ENCODE measurements around the gene EPS8L1. TPM values are rescaled to one million over a fixed set of nuclear protein-coding genes. Genes with fewer than 3 reads are reported as not detected.

EPS8L1 gene
- total RNA-seq, 1 experiment from 2014 or later: 62.1 TPM

GRCh38 chr19:55071129-55071502 lies 4.6 kb upstream of the EPS8L1 start:
- ChIA-PET POLR2A (interaction anchor here (1.3 kb wide), 1 partner anchor 9 kb away, joined by 7 read pairs; no protein-coding TSS in a partner anchor), CTCF (no interaction called here), RAD21 (ENCODE audit: low non-redundant PET in 1 of 2, low total read pairs in 2 of 2, uncharacterized antibody in 2 of 2, unreplicated experiment in 2 of 2) (no interaction called here)
- no peaks in the 10 kb centered on the region for H3K27me3 ChIP-seq (ENCODE audit: insufficient read depth, low read length)
- ATAC-seq (peak; percentile 81), DNase-seq (ENCODE audit: low read depth, low spot score) (peak; percentile 89)
- TF ChIP-seq MAX (IDR thresholded peaks at IDR 0.05) (peak; percentile 34; the same call in 1 of the 2 replicates), EZH2 (IDR thresholded peaks at IDR 0.05) (no peak), ELF1 (IDR thresholded peaks at IDR 0.05; ENCODE audit: borderline replicate concordance, low read depth) (no peak), SP1 (IDR thresholded peaks at IDR 0.05; ENCODE audit: low read depth) (peak; percentile 81), POLR2A (IDR thresholded peaks at IDR 0.05; ENCODE audit: borderline replicate concordance, extremely low read depth, insufficient read depth, insufficient read length) (no peak), JUND (IDR thresholded peaks at IDR 0.05) (peak; percentile 73), ZNF274 (IDR thresholded peaks at IDR 0.05; ENCODE audit: low read depth, low read length) (no peak), TCF7L2 (IDR thresholded peaks at IDR 0.05; ENCODE audit: borderline replicate concordance, extremely low read depth, insufficient read depth, insufficient read length) (no peak), FOSL1 (IDR thresholded peaks at IDR 0.05; ENCODE audit: low read depth) (no peak; the same call in 1 of the 2 replicates), CEBPB (IDR thresholded peaks at IDR 0.05; ENCODE audit: low read depth) (no peak), SIN3A (IDR thresholded peaks at IDR 0.05; ENCODE audit: low read depth) (peak; percentile 75), ATF3 (IDR thresholded peaks at IDR 0.05) (no peak), EZH2phosphoT487 (IDR thresholded peaks at IDR 0.05; ENCODE audit: borderline replicate concordance) (no peak), RAD21 (IDR thresholded peaks at IDR 0.05; ENCODE audit: low read depth) (no peak; the same call in 1 of the 2 replicates), CTCF (IDR thresholded peaks at IDR 0.05 in 2 of 3, conservative IDR thresholded peaks at IDR 0.05 in 1 of 3; ENCODE audit: borderline replicate concordance in 1 of 3, insufficient read depth in 1 of 3, low read depth in 2 of 3, low read length in 2 of 3) (no peak), CBX3 (IDR thresholded peaks at IDR 0.05; ENCODE audit: low read depth) (0 out of 2 replicates have a peak, but pooled peaks have one; percentile 29), POLR2AphosphoS5 (IDR thresholded peaks at IDR 0.05; ENCODE audit: low read depth, low read length) (peak; percentile 78), YY1 (IDR thresholded peaks at IDR 0.05; ENCODE audit: extremely low read depth, insufficient replicate concordance, low read depth, low read length) (peak; percentile 44), ZBTB33 (IDR thresholded peaks at IDR 0.05; ENCODE audit: extremely low read depth, insufficient replicate concordance, low read length) (no peak), EGR1 (IDR thresholded peaks at IDR 0.05; ENCODE audit: low read depth) (peak; percentile 74), REST (IDR thresholded peaks at IDR 0.05; ENCODE audit: low read depth) (no peak)
- peak overlapping the region in 1 of 2 experiments; percentile 35; a peak in 3 of 4 replicates for H3K4me3 ChIP-seq (replicated peaks in 1 of 2; ENCODE audit: low read depth in 1 of 2, low read length in 2 of 2)
- intact Hi-C loops (cut with micrococcal nuclease): no loop called here
- peak overlapping the region; percentile 99 for H3K4me2 ChIP-seq (ENCODE audit: low read length)
- H4K20me1 ChIP-seq (ENCODE audit: insufficient read depth): no peaks in the 10 kb centered on the region
- no peaks in the 10 kb centered on the region for H3K9me2 ChIP-seq (ENCODE audit: insufficient read depth)
- no peaks in the 10 kb centered on the region for H3K79me2 ChIP-seq (ENCODE audit: insufficient read depth, low read length)
- H3K4me1 ChIP-seq (ENCODE audit: control insufficient read depth in 1 of 2, insufficient read depth in 2 of 2, low read length in 2 of 2): peaks cover 37 to 47% of the 10 kb centered on the region in 2 experiments
- no TSS peak for BruUV-seq (replicated peaks)
- no peaks in the 10 kb centered on the region for H3K36me3 ChIP-seq (ENCODE audit: control insufficient read depth in 1 of 2, insufficient read depth in 2 of 2, low read length in 2 of 2)
- H3K27ac ChIP-seq (ENCODE audit: low read depth, low read length): peak overlapping the region; percentile 27
- H2AFZ ChIP-seq (ENCODE audit: low read depth, low read length, poor library complexity, severe bottlenecking): no peak overlapping the region
- peak overlapping the region; percentile 43 for H3K9ac ChIP-seq (ENCODE audit: low read length)
- no peaks in the 10 kb centered on the region for H3K9me3 ChIP-seq (ENCODE audit: control insufficient read depth in 1 of 2, insufficient read depth in 1 of 2, low read depth in 1 of 2, low read length in 2 of 2)

Data from HCT116 (cell line).